Trophoblast cell (in vitro differentiated cells and primary cell): ENCODE results near the gene RNF183.
A peak's percentile ranks its signal among the peaks of the same experiment; 100 is the strongest.

Source experiments
- DNase-seq, 2 donors: peaks; one replicate each; pipeline ENCODE4 v3.0.0-alpha.2; 2016
- H2AFZ ChIP-seq: 2 replicates; pipeline ENCODE4 v1.6.1; 2013; ENCODE audit warnings: low read length, moderate library complexity, mild to moderate bottlenecking; ENCODE audit not compliant: insufficient read depth, poor library complexity
- H2AK5ac ChIP-seq: 2 replicates; pipeline ENCODE4 v1.6.1; 2013; ENCODE audit warnings: mild to moderate bottlenecking, low read length
- H2BK120ac ChIP-seq: 2 replicates; pipeline ENCODE4 v1.6.1; 2013; ENCODE audit warnings: low read length, mild to moderate bottlenecking, moderate library complexity; ENCODE audit not compliant: insufficient read depth, poor library complexity
- H2BK12ac ChIP-seq: 2 replicates; pipeline ENCODE4 v1.6.1; 2013; ENCODE audit warnings: mild to moderate bottlenecking, low read length, moderate library complexity
- H2BK5ac ChIP-seq: 2 replicates; pipeline ENCODE4 v1.6.1; 2013; ENCODE audit warnings: low read length, low read depth, moderate library complexity, mild to moderate bottlenecking; ENCODE audit not compliant: poor library complexity
- H3K14ac ChIP-seq: 2 replicates; pipeline ENCODE4 v1.6.1; 2013; ENCODE audit warnings: mild to moderate bottlenecking, low read length
- H3K18ac ChIP-seq: 2 replicates; pipeline ENCODE4 v1.6.1; 2013; ENCODE audit warnings: mild to moderate bottlenecking, low read length
- H3K23ac ChIP-seq: 2 replicates; pipeline ENCODE4 v1.6.1; 2013; ENCODE audit warnings: low read length
- H3K27ac ChIP-seq: 2 replicates; pipeline ENCODE4 v1.5.1; 2013; ENCODE audit warnings: low read depth, mild to moderate bottlenecking, inconsistent platforms, low read length, moderate library complexity
- H3K27me3 ChIP-seq: 2 replicates; pipeline ENCODE4 v1.6.1; 2013; ENCODE audit warnings: inconsistent platforms, mild to moderate bottlenecking, low read length, moderate library complexity; ENCODE audit not compliant: insufficient read depth
- H3K36me3 ChIP-seq, 2 experiments: 1 replicate in 1 of 2; 2 replicates in 1 of 2; pipeline ENCODE4 v1.6.1; 2013; ENCODE audit warnings: low read length in 2 of 2, mild to moderate bottlenecking in 2 of 2, moderate library complexity in 1 of 2; ENCODE audit not compliant: insufficient read depth in 2 of 2, control insufficient read depth in 1 of 2
- H3K4ac ChIP-seq: 2 replicates; pipeline ENCODE4 v1.6.1; 2013; ENCODE audit warnings: low read depth, mild to moderate bottlenecking, low read length, moderate library complexity
- H3K4me1 ChIP-seq, 2 experiments: 1 replicate in 1 of 2; 2 replicates in 1 of 2; pipeline ENCODE4 v1.6.1; 2013; ENCODE audit warnings: low read length in 2 of 2, mild to moderate bottlenecking in 2 of 2, moderate library complexity in 1 of 2; ENCODE audit not compliant: insufficient read depth in 2 of 2, control insufficient read depth in 1 of 2
- H3K4me2 ChIP-seq: 2 replicates; pipeline ENCODE4 v1.6.1; 2013; ENCODE audit warnings: inconsistent platforms, mild to moderate bottlenecking, low read length, moderate library complexity
- H3K4me3 ChIP-seq: 2 replicates; pipeline ENCODE4 v1.5.1; 2013; ENCODE audit warnings: mild to moderate bottlenecking, low read depth, low read length, inconsistent platforms
- H3K79me1 ChIP-seq: one replicate; pipeline ENCODE4 v1.6.1; 2013; ENCODE audit warnings: low read length
- H3K79me2 ChIP-seq: 2 replicates; pipeline ENCODE4 v1.6.1; 2013; ENCODE audit warnings: low read length, mild to moderate bottlenecking; ENCODE audit not compliant: control insufficient read depth, insufficient read depth, poor library complexity
- H3K9ac ChIP-seq: 2 replicates; pipeline ENCODE4 v1.6.1; 2013; ENCODE audit warnings: mild to moderate bottlenecking, low read length
- H3K9me3 ChIP-seq: 2 replicates; pipeline ENCODE4 v1.6.1; 2013; ENCODE audit warnings: low read depth, mild to moderate bottlenecking, control low read depth, inconsistent platforms, low read length; ENCODE audit not compliant: insufficient read depth
- H4K12ac ChIP-seq: 2 replicates; pipeline ENCODE4 v1.6.1; 2013; ENCODE audit warnings: low read depth, mild to moderate bottlenecking, low read length, moderate library complexity
- H4K8ac ChIP-seq: 2 replicates; pipeline ENCODE4 v1.6.1; 2013; ENCODE audit warnings: low read depth, mild to moderate bottlenecking, low read length, moderate library complexity
- H4K91ac ChIP-seq: one replicate; pipeline ENCODE4 v1.6.1; 2013; ENCODE audit warnings: low read depth, mild to moderate bottlenecking, low read length, moderate library complexity
- WGBS: extraction: QIAGEN DNeasy Blood & Tissue Kit; methylation state at CpG from one replicate; pipeline ENCODE4 v1.1.7; 2013; ENCODE audit warnings: missing lambda C conversion rate; ENCODE audit not compliant: insufficient read length, insufficient coverage; ENCODE audit errors: extremely low coverage; 5-methylcytosine and 5-hydroxymethylcytosine counted together

The RNF183 gene

DNA sequence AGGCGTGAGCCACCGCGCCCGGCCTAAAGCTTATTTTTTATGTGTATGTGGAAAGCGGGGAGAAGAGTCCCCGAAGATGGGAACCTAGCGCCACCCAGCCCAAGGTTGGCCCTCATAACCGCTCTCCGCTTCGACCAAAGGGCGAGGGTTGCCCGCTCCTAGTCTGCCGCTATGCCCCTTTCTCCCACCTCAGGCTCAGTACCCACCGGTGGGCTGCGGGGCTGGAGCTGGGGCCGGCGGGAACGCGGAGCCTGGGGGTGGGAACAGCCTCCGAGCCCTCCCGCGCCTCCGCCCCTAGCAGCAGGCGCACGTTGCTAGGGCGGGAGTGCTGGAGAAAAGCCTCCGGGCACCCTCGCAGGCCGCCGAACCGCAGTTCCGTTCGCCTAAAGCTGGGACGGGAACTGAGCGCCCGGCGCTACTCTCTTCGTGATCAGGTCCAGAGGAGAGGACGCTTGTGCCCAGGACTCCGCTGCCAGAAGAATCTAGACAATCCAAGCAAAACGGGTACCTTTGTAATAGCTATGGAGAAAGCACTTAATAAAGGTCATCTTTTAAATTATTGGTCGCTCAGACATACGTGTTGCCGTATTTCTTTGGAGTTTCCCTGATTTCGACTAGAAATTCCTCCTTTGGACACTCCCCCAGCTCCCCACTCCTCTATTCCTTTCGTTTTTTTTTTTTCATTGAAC, 37.0 kb upstream of the RNF183 start, which contains the start of gene WDR31:
WDR31 (minus strand) TSS at position 265 of the 689 bp plus-strand sequence. CDS start 8,253 bp downstream, outside the sequence.
- no peak within 1 kb of the TSS for H3K23ac ChIP-seq
- WGBS = no CpG with 5 or more reads among the region's 46 CpGs

DNA sequence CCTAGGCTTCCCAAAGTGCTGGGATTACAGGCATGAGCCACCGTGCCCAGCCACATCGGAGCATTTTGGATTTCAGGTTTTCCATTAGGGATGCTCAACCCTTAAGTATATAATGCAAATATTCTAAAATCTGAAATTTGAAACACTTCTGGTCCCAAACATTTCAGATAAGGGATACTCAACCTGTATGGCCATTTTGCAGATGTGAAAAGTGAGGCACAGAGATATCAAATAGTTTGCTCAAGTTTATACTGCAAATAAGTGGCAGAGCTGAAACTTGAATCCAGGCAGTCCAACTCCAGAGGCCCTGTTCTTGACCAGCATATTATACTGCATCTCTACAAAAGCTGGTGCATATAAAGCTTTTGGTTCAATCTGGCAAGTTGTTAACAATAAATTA, 34.5 kb upstream of the RNF183 start:
- no peak overlapping the region for H2AK5ac ChIP-seq
- H2BK5ac ChIP-seq = no peak overlapping the region
- no peak overlapping the region for H3K27ac ChIP-seq
- H3K9ac ChIP-seq = no peak overlapping the region
- no peaks in the 10 kb centered on the region for H3K79me2 ChIP-seq
- H3K9me3 ChIP-seq = no peaks in the 10 kb centered on the region
- no peak overlapping the region for H4K12ac ChIP-seq
- no peaks in the 10 kb centered on the region for H3K27me3 ChIP-seq
- no peaks in the 10 kb centered on the region for H3K36me3 ChIP-seq
- no peak overlapping the region for H3K18ac ChIP-seq
- H2BK12ac ChIP-seq = no peak overlapping the region
- no peak overlapping the region for H3K4me3 ChIP-seq
- H4K8ac ChIP-seq = no peak overlapping the region
- no peaks in the 10 kb centered on the region for H3K4me1 ChIP-seq
- H2BK120ac ChIP-seq = no peak overlapping the region
- no peak overlapping the region for H3K23ac ChIP-seq
- DNase-seq = no peak
- no peak overlapping the region for H3K4ac ChIP-seq
- H3K14ac ChIP-seq = no peak overlapping the region
- no CpG with 5 or more reads among the region's 2 CpGs for WGBS
- no peak overlapping the region for H4K91ac ChIP-seq
- no peaks in the 10 kb centered on the region for H3K79me1 ChIP-seq
- H2AFZ ChIP-seq = no peak overlapping the region
- no peak overlapping the region for H3K4me2 ChIP-seq

More for the DNA sequence above, 37.0 kb upstream of the RNF183 start, which contains the start of gene WDR31:
- Histone ChIP-seq H2BK12ac (no peak within 1 kb of the TSS), H3K9ac (peak within 1 kb of the TSS; percentile 71), H3K4me2 (peak within 1 kb of the TSS; percentile 78), H3K14ac (no peak within 1 kb of the TSS), H3K18ac (peak within 1 kb of the TSS; percentile 40), H2BK120ac (no peak within 1 kb of the TSS), H3K4me1 (no peaks in the 10 kb centered on the region), H4K8ac (peak within 1 kb of the TSS; percentile 81), H4K91ac (peak within 1 kb of the TSS; percentile 30), H3K27me3 (no peaks in the 10 kb centered on the region), H3K4ac (no peak within 1 kb of the TSS), H2AFZ (peak within 1 kb of the TSS; percentile 84), H4K12ac (no peak within 1 kb of the TSS), H3K79me2 (no peaks in the 10 kb centered on the region), H2BK5ac (no peak within 1 kb of the TSS), H2AK5ac (no peak within 1 kb of the TSS), H3K79me1 (no peaks in the 10 kb centered on the region), H3K36me3 (no peaks in the 10 kb centered on the region), H3K27ac (no peak within 1 kb of the TSS), H3K4me3 (peak within 1 kb of the TSS; percentile 82), H3K9me3 (no peaks in the 10 kb centered on the region)
- DNase-seq = peak; percentile 80 to 89

DNA sequence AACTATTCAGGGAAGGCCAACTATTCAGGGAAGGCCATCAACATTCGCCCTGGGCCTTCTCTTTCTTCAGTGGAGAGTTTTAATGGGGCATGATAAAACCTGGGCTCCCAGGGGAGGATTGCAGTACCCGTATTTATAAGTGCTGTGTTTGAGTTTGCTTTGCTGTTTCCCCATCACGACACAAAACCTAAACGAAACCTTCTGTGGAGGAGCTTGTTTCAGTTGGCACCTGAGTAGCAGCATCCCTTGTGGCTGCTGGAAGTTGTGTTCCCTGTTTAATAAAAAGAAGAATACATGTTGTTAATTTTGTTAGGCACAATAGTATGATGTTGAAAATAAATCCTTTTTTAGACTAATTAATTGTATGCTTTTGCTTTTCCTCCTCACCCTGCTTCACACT, 28.6 kb upstream of the RNF183 start:
- H3K4me1 ChIP-seq = no peaks in the 10 kb centered on the region
- H3K23ac ChIP-seq = no peak overlapping the region
- H2BK120ac ChIP-seq = no peak overlapping the region
- H3K4me3 ChIP-seq = no peak overlapping the region
- H3K79me1 ChIP-seq = no peaks in the 10 kb centered on the region
- H3K36me3 ChIP-seq = no peaks in the 10 kb centered on the region
- no peak overlapping the region for H3K18ac ChIP-seq
- H3K79me2 ChIP-seq = no peaks in the 10 kb centered on the region
- H3K4me2 ChIP-seq = no peak overlapping the region
- no peak for DNase-seq
- H2BK5ac ChIP-seq = no peak overlapping the region
- H2AFZ ChIP-seq = no peak overlapping the region
- H4K12ac ChIP-seq = no peak overlapping the region
- H3K4ac ChIP-seq = no peak overlapping the region
- H3K9ac ChIP-seq = no peak overlapping the region
- H3K9me3 ChIP-seq = no peaks in the 10 kb centered on the region
- H4K8ac ChIP-seq = no peak overlapping the region
- H3K27ac ChIP-seq = no peak overlapping the region
- H2AK5ac ChIP-seq = no peak overlapping the region
- no CpG with 5 or more reads among the region's 4 CpGs for WGBS
- no peak overlapping the region for H4K91ac ChIP-seq
- no peak overlapping the region for H3K14ac ChIP-seq
- H2BK12ac ChIP-seq = no peak overlapping the region
- H3K27me3 ChIP-seq = no peaks in the 10 kb centered on the region

DNA sequence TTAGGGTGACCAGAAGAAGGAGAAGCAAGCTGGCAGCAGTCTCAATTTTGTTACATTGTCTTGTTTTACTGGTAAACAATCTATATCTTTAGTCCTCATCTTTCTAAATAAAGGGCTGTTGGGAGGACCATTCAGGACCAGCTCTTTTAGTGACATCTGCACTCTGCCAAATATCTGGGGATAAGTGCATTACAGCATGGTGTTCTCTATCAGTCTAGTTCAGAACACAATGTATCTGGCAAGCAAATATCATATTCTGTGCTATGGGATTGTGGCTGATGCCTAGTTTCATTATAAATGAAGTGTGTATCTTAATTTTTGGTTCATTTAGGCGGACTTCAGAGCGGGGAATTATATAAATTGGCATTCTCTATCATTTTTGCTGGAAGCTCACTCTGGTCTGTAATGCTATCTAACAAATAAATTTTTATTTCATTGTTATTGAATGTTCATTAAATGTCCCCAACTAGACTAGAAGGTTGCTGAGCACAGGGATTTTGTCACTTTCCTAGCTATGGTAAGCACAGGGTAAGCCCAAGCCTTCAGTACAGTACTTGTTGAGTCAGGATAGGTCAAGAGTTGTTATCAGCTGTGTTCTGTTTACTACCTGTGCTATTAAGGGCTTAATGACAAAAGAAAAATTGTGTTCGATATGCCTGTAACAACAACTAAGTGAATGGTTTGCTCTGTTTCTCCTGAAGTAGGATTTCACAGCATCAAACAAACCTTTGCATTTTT, 25.0 kb upstream of the RNF183 start:
- H3K79me1 ChIP-seq = no peaks in the 10 kb centered on the region
- H3K4me3 ChIP-seq = no peak overlapping the region
- H3K14ac ChIP-seq = no peak overlapping the region
- no peak overlapping the region for H2AFZ ChIP-seq
- no CpG with 5 or more reads among the region's 3 CpGs for whole genome bisulfite sequencing
- H2BK120ac ChIP-seq = no peak overlapping the region
- H4K12ac ChIP-seq = no peak overlapping the region
- H3K27ac ChIP-seq = no peak overlapping the region
- no peak overlapping the region for H2BK12ac ChIP-seq
- H3K4me2 ChIP-seq = no peak overlapping the region
- H3K9me3 ChIP-seq = no peaks in the 10 kb centered on the region
- no peak overlapping the region for H3K23ac ChIP-seq
- H3K4me1 ChIP-seq = no peaks in the 10 kb centered on the region
- no peak overlapping the region for H4K8ac ChIP-seq
- no peaks in the 10 kb centered on the region for H3K36me3 ChIP-seq
- H3K18ac ChIP-seq = no peak overlapping the region
- H2AK5ac ChIP-seq = no peak overlapping the region
- H3K9ac ChIP-seq = no peak overlapping the region
- no peak for DNase-seq
- no peak overlapping the region for H2BK5ac ChIP-seq
- no peak overlapping the region for H4K91ac ChIP-seq
- H3K79me2 ChIP-seq = no peaks in the 10 kb centered on the region
- H3K27me3 ChIP-seq = no peaks in the 10 kb centered on the region
- H3K4ac ChIP-seq = no peak overlapping the region
